Endodermal cell (in vitro differentiated cells): ENCODE results near the gene CPEB3. TPM values are rescaled to one million over a fixed set of nuclear protein-coding genes. Genes with fewer than 3 reads are reported as not detected.

Experiments used
- DNase-seq: peaks from one replicate; pipeline ENCODE4 v3.0.0-alpha.2; 2017
- H3K27ac ChIP-seq: 2 replicates; pipeline ENCODE4 v1.5.1; 2013; ENCODE audit warnings: mild to moderate bottlenecking, low read depth, low read length, moderate library complexity
- H3K27me3 ChIP-seq: 2 replicates; pipeline ENCODE4 v1.6.1; 2013; ENCODE audit warnings: mild to moderate bottlenecking, low read length, moderate library complexity; ENCODE audit not compliant: insufficient read depth, control insufficient read depth, poor library complexity, severe bottlenecking
- H3K36me3 ChIP-seq: 2 replicates; pipeline ENCODE4 v1.7.0; 2013; ENCODE audit warnings: mild to moderate bottlenecking, low read length, moderate library complexity; ENCODE audit not compliant: control insufficient read depth, insufficient read depth
- H3K4me1 ChIP-seq: one replicate; pipeline ENCODE4 v1.7.0; 2013; ENCODE audit warnings: low read length; ENCODE audit not compliant: control insufficient read depth, insufficient read depth
- H3K4me3 ChIP-seq: 2 replicates; pipeline ENCODE4 v1.5.1; 2013; ENCODE audit warnings: mild to moderate bottlenecking, low read length, moderate library complexity
- H3K9ac ChIP-seq: 2 replicates; pipeline ENCODE4 v1.6.1; 2013; ENCODE audit warnings: mild to moderate bottlenecking, low read length, moderate library complexity; ENCODE audit not compliant: poor library complexity, severe bottlenecking; ENCODE audit errors: extremely low read depth
- H3K9me3 ChIP-seq: 2 replicates; pipeline ENCODE4 v1.6.1; 2013; ENCODE audit warnings: mild to moderate bottlenecking, low read length, moderate library complexity; ENCODE audit not compliant: control insufficient read depth
- H3K27ac Mint-ChIP-seq: 2 replicates; pipeline ENCODE4 v1.8.0; 2020; ENCODE audit warnings: mixed read lengths
- H3K27me3 Mint-ChIP-seq: 2 replicates; pipeline ENCODE4 v1.8.0; 2021; ENCODE audit warnings: mild to moderate bottlenecking, mixed read lengths; ENCODE audit not compliant: insufficient read depth
- H3K36me3 Mint-ChIP-seq: 2 replicates; pipeline ENCODE4 v1.8.0; 2020; ENCODE audit warnings: low read depth, mixed read lengths
- H3K4me1 Mint-ChIP-seq: 2 replicates; pipeline ENCODE4 v1.8.0; 2020; ENCODE audit warnings: mixed read lengths
- H3K4me3 Mint-ChIP-seq: 2 replicates; pipeline ENCODE4 v1.8.0; 2020; ENCODE audit warnings: mild to moderate bottlenecking, moderate library complexity, mixed read lengths
- H3K9me3 Mint-ChIP-seq: 2 replicates; pipeline ENCODE4 v1.8.0; 2020; ENCODE audit warnings: mild to moderate bottlenecking, mixed read lengths
- WGBS, 2 experiments: methylation state at CpG; one replicate each; pipeline versions ENCODE4 v1.1.5 to v1.1.7; 2013; ENCODE audit warnings: missing lambda C conversion rate in 2 of 2, mixed read lengths in 1 of 2; ENCODE audit not compliant: insufficient coverage in 1 of 2, insufficient read length in 1 of 2; 5-methylcytosine and 5-hydroxymethylcytosine counted together
- total RNA-seq, 2 donors: library from RNA; stranded (reverse); fragmentation: NEBNext Ultra II Directional in 1 of 2; extraction: Animal tissue kit (Norgen Biotek cat#: 25700) in 1 of 2; gene quantifications; 2 replicates in 1 of 2; 3 replicates in 1 of 2; pipeline ENCODE4 v1.2.1, GENCODE V29; 2021
- TF ChIP-seq, protein P1 (sequence below): fragments of 200-600 bp; sonication (generic); conservative IDR thresholded peaks from 2 replicates; pipeline ENCODE4 v1.5.0; 2021; ENCODE audit warnings: antibody characterized with exemption, mild to moderate bottlenecking

Gene CPEB3
- total RNA-seq, 2 donors from 2014 or later: 1.1 to 1.3 TPM

DNA sequence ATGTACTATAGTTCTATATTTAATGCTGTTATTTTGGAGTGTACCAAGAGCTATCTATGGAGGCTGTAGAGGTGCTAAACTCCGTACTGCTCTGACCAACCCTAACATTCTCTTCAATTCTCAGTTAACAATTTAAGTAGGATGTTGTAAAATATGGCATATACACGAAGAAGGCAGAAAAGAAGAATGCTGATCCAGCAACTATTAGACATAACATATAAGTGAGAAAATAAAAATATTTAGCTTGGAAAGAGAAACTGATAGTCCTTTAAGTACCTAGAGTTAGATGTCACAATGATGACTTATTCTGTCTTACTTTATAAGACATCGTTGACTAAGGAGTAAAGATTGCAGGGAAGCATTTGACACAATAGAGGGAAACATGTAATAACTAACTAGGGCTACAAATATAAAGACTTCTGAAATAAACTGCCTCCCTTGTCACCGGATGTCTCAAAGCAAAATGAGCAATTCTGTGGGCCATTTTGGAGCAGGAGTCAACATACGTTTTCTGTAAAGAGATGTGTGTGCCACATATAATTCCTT lies 159.5 kb downstream of the CPEB3 start:
- DNase-seq: no peak
- 92 to 95% methylated on average over 3 to 4 of the region's 5 CpGs for WGBS, 2 experiments
- Mint-ChIP-seq H3K27ac (no peak overlapping the region), H3K4me1 (no peaks in the 10 kb centered on the region), H3K9me3 (peaks cover 15% of the 10 kb centered on the region), H3K27me3 (peaks cover 22% of the 10 kb centered on the region), H3K36me3 (no peaks in the 10 kb centered on the region), H3K4me3 (no peak overlapping the region)
- H3K27me3 ChIP-seq: peaks cover 33% of the 10 kb centered on the region
- no peak overlapping the region for H3K4me3 ChIP-seq
- no peaks in the 10 kb centered on the region for H3K36me3 ChIP-seq
- no peak overlapping the region for H3K9ac ChIP-seq
- H3K27ac ChIP-seq: no peak overlapping the region
- H3K9me3 ChIP-seq: no peaks in the 10 kb centered on the region
- H3K4me1 ChIP-seq: no peaks in the 10 kb centered on the region
- TF ChIP-seq, protein P1, sequence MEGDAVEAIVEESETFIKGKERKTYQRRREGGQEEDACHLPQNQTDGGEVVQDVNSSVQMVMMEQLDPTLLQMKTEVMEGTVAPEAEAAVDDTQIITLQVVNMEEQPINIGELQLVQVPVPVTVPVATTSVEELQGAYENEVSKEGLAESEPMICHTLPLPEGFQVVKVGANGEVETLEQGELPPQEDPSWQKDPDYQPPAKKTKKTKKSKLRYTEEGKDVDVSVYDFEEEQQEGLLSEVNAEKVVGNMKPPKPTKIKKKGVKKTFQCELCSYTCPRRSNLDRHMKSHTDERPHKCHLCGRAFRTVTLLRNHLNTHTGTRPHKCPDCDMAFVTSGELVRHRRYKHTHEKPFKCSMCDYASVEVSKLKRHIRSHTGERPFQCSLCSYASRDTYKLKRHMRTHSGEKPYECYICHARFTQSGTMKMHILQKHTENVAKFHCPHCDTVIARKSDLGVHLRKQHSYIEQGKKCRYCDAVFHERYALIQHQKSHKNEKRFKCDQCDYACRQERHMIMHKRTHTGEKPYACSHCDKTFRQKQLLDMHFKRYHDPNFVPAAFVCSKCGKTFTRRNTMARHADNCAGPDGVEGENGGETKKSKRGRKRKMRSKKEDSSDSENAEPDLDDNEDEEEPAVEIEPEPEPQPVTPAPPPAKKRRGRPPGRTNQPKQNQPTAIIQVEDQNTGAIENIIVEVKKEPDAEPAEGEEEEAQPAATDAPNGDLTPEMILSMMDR: no peak

DNA sequence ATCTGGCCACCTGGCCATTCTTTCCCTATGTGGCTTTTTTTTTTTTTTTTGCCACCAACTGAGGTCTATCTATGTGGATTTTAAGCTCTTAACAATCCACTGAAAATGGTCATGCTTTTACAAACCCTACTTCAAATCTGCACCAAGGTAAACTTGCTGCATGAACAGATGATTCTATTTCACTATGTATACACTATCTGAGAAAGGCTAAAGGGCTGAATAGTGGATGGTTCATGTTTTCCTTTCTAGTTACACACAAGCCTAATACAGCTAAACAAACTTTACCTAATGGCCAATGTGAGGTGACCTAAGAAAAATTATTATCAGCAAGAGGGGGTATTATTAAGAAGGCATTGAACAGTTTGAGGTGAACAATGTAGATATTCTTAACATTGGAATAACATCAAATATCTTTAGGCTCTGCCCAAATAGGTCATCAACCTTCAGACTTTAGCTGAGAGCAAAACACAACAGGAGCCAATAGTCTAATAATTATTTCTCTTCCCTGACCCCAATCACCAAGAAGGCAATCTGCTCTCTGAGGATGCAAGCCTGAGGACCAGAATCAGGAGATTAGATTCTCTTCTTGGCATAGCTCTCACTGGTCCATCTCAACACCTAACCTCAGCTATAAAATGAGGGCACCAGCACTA lies 160.1 kb downstream of the CPEB3 start:
- H3K36me3 ChIP-seq: no peaks in the 10 kb centered on the region
- TF ChIP-seq, protein P1: no peak
- peaks cover 39% of the 10 kb centered on the region for H3K27me3 ChIP-seq
- no peaks in the 10 kb centered on the region for H3K4me1 ChIP-seq
- Mint-ChIP-seq H3K4me1 (no peaks in the 10 kb centered on the region), H3K27me3 (peaks cover 28% of the 10 kb centered on the region), H3K9me3 (peaks cover 15% of the 10 kb centered on the region), H3K36me3 (no peaks in the 10 kb centered on the region), H3K27ac (no peak overlapping the region), H3K4me3 (no peak overlapping the region)
- no peak overlapping the region for H3K9ac ChIP-seq
- no peak overlapping the region for H3K4me3 ChIP-seq
- H3K9me3 ChIP-seq: no peaks in the 10 kb centered on the region
- no peak overlapping the region for H3K27ac ChIP-seq
- no peak for DNase-seq

DNA sequence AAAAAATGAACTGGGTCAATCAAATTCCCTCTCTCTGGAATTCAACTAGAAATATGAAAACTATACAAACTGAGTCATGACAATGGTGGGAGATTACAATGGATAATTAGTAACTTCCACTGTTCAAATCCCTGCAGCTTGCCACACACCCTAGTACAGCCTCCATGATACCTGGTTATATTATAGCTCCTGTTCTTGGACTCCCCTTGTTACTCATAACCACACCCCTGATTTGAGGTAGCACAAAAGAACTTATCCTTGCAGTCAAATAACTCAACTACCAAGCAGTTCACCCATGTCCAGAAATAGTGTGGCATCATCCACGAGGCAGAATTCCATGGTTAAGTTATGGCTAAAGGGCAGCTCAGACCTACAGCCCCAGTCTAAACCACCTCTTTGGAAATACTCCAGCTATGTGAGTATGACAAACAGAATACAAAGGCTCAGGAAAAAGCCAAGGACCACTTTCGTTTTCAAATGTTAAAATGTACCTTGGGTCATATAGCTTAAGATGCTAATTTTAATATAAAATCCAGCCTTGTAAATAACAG lies 164.7 kb downstream of the CPEB3 start:
- no peak overlapping the region for H3K4me3 ChIP-seq
- H3K9ac ChIP-seq: no peak overlapping the region
- TF ChIP-seq, protein P1: no peak
- no peak overlapping the region for H3K27ac ChIP-seq
- H3K4me1 ChIP-seq: peaks cover 3% of the 10 kb centered on the region
- 86 to 87% methylated on average over 1 to 2 of the region's 2 CpGs for WGBS, 2 experiments
- Mint-ChIP-seq H3K9me3 (no peaks in the 10 kb centered on the region), H3K4me3 (no peak overlapping the region), H3K36me3 (no peaks in the 10 kb centered on the region), H3K27me3 (peaks cover 64% of the 10 kb centered on the region), H3K27ac (no peak overlapping the region), H3K4me1 (peaks cover 19% of the 10 kb centered on the region)
- no peak for DNase-seq
- no peaks in the 10 kb centered on the region for H3K36me3 ChIP-seq
- H3K27me3 ChIP-seq: peaks cover 82% of the 10 kb centered on the region
- no peaks in the 10 kb centered on the region for H3K9me3 ChIP-seq
